WTC11 (cell line): Measurements from ENCODE around the gene NRROS.

Experiments used
- ATF1 ChIP-seq: sonication (generic); formaldehyde crosslinking; IDR thresholded peaks from 2 replicates; pipeline ENCODE4 v1.8.1; 2023; ENCODE audit warnings: mild to moderate bottlenecking, moderate library complexity, missing genetic modification reagents
- CTCF ChIP-seq: fragments of 200-600 bp; IDR thresholded peaks from 2 replicates; pipeline ENCODE4 v1.8.0; 2022; ENCODE audit warnings: antibody characterized with exemption
- E2F1 ChIP-seq: sonication (generic); formaldehyde crosslinking; IDR thresholded peaks from 2 replicates; pipeline ENCODE4 v1.8.0; 2022; ENCODE audit warnings: mild to moderate bottlenecking, missing genetic modification reagents
- ESRRA ChIP-seq: sonication (generic); formaldehyde crosslinking; IDR thresholded peaks from 2 replicates; pipeline ENCODE4 v1.8.1; 2022; ENCODE audit warnings: mild to moderate bottlenecking, missing genetic modification reagents, borderline replicate concordance
- FOXP4 ChIP-seq: sonication (generic); formaldehyde crosslinking; IDR thresholded peaks from 2 replicates; pipeline ENCODE4 v1.8.0; 2022; ENCODE audit warnings: mild to moderate bottlenecking, missing genetic modification reagents
- NFYB ChIP-seq: sonication (generic); formaldehyde crosslinking; conservative IDR thresholded peaks from 2 replicates; pipeline ENCODE4 v1.8.0; 2022; ENCODE audit warnings: low read depth, missing genetic modification reagents
- TP53 ChIP-seq: sonication (generic); formaldehyde crosslinking; IDR thresholded peaks from 2 replicates; pipeline ENCODE4 v1.8.1; 2023; ENCODE audit warnings: mild to moderate bottlenecking, missing genetic modification reagents
- USF2 ChIP-seq: sonication (generic); formaldehyde crosslinking; IDR thresholded peaks from 2 replicates; pipeline ENCODE4 v1.8.1; 2023; ENCODE audit warnings: mild to moderate bottlenecking, missing genetic modification reagents, moderate library complexity

GRCh38 chr3:196617256-196617655 lies 22.2 kb upstream of the NRROS start:
- TF ChIP-seq E2F1: no peak
- no peak for TF ChIP-seq CTCF
- no peak for TF ChIP-seq USF2
- no peak for TF ChIP-seq ATF1
- no peak for TF ChIP-seq NFYB (CRISPR knock-in tag)
- no peak for TF ChIP-seq FOXP4 (CRISPR knock-in tag)
- no peak for TF ChIP-seq TP53
- TF ChIP-seq ESRRA: no peak
